ENCODE data around the gene IRF9. TPM values are rescaled to one million over a fixed set of nuclear protein-coding genes. Genes with fewer than 3 reads are reported as not detected.
A peak's percentile ranks its signal among the peaks of the same experiment; 100 is the strongest.

The IRF9 gene
- total RNA-seq, 1 donor from 2014 or later, result 50.6 TPM

GRCh38 chr14:24182110-24182882 lies 21.2 kb downstream of the IRF9 start:
- H3K36me3 ChIP-seq (ENCODE audit: control insufficient read depth in 3 of 3, insufficient read depth in 3 of 3, low read length in 3 of 3), result peaks cover 77 to 81% (median 78%) of the 10 kb centered on the region in 3 donors
- no peaks in the 10 kb centered on the region for H3K9me3 ChIP-seq (ENCODE audit: control insufficient read depth in 3 of 3, low read length in 3 of 3)
- peaks cover 17 to 26% (median 22%) of the 10 kb centered on the region in 3 donors for H3K4me1 ChIP-seq (ENCODE audit: control insufficient read depth in 3 of 3, insufficient read depth in 3 of 3, low read length in 3 of 3)
- no peaks in the 10 kb centered on the region for H3K27me3 ChIP-seq (ENCODE audit: control insufficient read depth in 3 of 3, insufficient read depth in 3 of 3, low read length in 3 of 3)
- H3K27ac ChIP-seq (ENCODE audit: low read depth, low read length), result no peak overlapping the region
- no peak overlapping the region for H3K9ac ChIP-seq (ENCODE audit: low read depth in 1 of 3, low read length in 3 of 3)
- H3K4me3 ChIP-seq (ENCODE audit: low read length in 3 of 3), result no peak overlapping the region

- H3K4me1 ChIP-seq (ENCODE audit: control insufficient read depth in 3 of 3, insufficient read depth in 3 of 3, low read length in 3 of 3), result peaks cover 24 to 34% (median 30%) of the 10 kb centered on the region in 3 donors
- H3K27me3 ChIP-seq (ENCODE audit: control insufficient read depth in 3 of 3, insufficient read depth in 3 of 3, low read length in 3 of 3), result no peaks in the 10 kb centered on the region
- peak overlapping the region in 1 of 3 donors; percentile 16 for H3K9ac ChIP-seq (ENCODE audit: low read depth in 1 of 3, low read length in 3 of 3)
- peaks cover 74 to 81% (median 78%) of the 10 kb centered on the region in 3 donors for H3K36me3 ChIP-seq (ENCODE audit: control insufficient read depth in 3 of 3, insufficient read depth in 3 of 3, low read length in 3 of 3)
- H3K9me3 ChIP-seq (ENCODE audit: control insufficient read depth in 3 of 3, low read length in 3 of 3), result no peaks in the 10 kb centered on the region
- H3K27ac ChIP-seq (ENCODE audit: low read depth, low read length), result no peak overlapping the region
- no peak overlapping the region for H3K4me3 ChIP-seq (ENCODE audit: low read length in 3 of 3)
These were observed 22.0 kb downstream of the IRF9 start for GRCh38 chr14:24183014-24183481.

GRCh38 chr14:24184104-24184970 lies 23.3 kb downstream of the IRF9 start:
- peaks cover 68 to 71% (median 69%) of the 10 kb centered on the region in 3 donors for H3K36me3 ChIP-seq (ENCODE audit: control insufficient read depth in 3 of 3, insufficient read depth in 3 of 3, low read length in 3 of 3)
- H3K27me3 ChIP-seq (ENCODE audit: control insufficient read depth in 3 of 3, insufficient read depth in 3 of 3, low read length in 3 of 3), result no peaks in the 10 kb centered on the region
- no peak overlapping the region for H3K4me3 ChIP-seq (ENCODE audit: low read length in 3 of 3)
- no peaks in the 10 kb centered on the region for H3K9me3 ChIP-seq (ENCODE audit: control insufficient read depth in 3 of 3, low read length in 3 of 3)
- H3K9ac ChIP-seq (ENCODE audit: low read depth in 1 of 3, low read length in 3 of 3), result no peak overlapping the region
- peaks cover 29 to 34% (median 32%) of the 10 kb centered on the region in 3 donors for H3K4me1 ChIP-seq (ENCODE audit: control insufficient read depth in 3 of 3, insufficient read depth in 3 of 3, low read length in 3 of 3)
- no peak overlapping the region for H3K27ac ChIP-seq (ENCODE audit: low read depth, low read length)

- H3K4me1 ChIP-seq (ENCODE audit: control insufficient read depth in 3 of 3, insufficient read depth in 3 of 3, low read length in 3 of 3), result peaks cover 23 to 27% (median 26%) of the 10 kb centered on the region in 3 donors
- no peaks in the 10 kb centered on the region for H3K27me3 ChIP-seq (ENCODE audit: control insufficient read depth in 3 of 3, insufficient read depth in 3 of 3, low read length in 3 of 3)
- H3K4me3 ChIP-seq (ENCODE audit: low read length in 3 of 3), result no peak overlapping the region
- no peak overlapping the region for H3K9ac ChIP-seq (ENCODE audit: low read depth in 1 of 3, low read length in 3 of 3)
- no peak overlapping the region for H3K27ac ChIP-seq (ENCODE audit: low read depth, low read length)
- no peaks in the 10 kb centered on the region for H3K9me3 ChIP-seq (ENCODE audit: control insufficient read depth in 3 of 3, low read length in 3 of 3)
- H3K36me3 ChIP-seq (ENCODE audit: control insufficient read depth in 3 of 3, insufficient read depth in 3 of 3, low read length in 3 of 3), result peaks cover 66 to 69% (median 67%) of the 10 kb centered on the region in 3 donors
These were observed 24.0 kb downstream of the IRF9 start for GRCh38 chr14:24185026-24185425.

- Histone ChIP-seq H3K36me3 (ENCODE audit: control insufficient read depth in 3 of 3, insufficient read depth in 3 of 3, low read length in 3 of 3) (peaks cover 61 to 69% (median 64%) of the 10 kb centered on the region in 3 donors), H3K9me3 (ENCODE audit: control insufficient read depth in 3 of 3, low read length in 3 of 3) (no peaks in the 10 kb centered on the region), H3K9ac (ENCODE audit: low read depth in 1 of 3, low read length in 3 of 3) (no peak overlapping the region), H3K4me1 (ENCODE audit: control insufficient read depth in 3 of 3, insufficient read depth in 3 of 3, low read length in 3 of 3) (peaks cover 16 to 21% (median 19%) of the 10 kb centered on the region in 3 donors), H3K4me3 (ENCODE audit: low read length in 3 of 3) (no peak overlapping the region), H3K27ac (ENCODE audit: low read depth, low read length) (no peak overlapping the region), H3K27me3 (ENCODE audit: control insufficient read depth in 3 of 3, insufficient read depth in 3 of 3, low read length in 3 of 3) (no peaks in the 10 kb centered on the region)
These were observed 24.7 kb downstream of the IRF9 start for GRCh38 chr14:24185741-24186140.

- peaks cover 16 to 21% (median 19%) of the 10 kb centered on the region in 3 donors for H3K4me1 ChIP-seq (ENCODE audit: control insufficient read depth in 3 of 3, insufficient read depth in 3 of 3, low read length in 3 of 3)
- peaks cover 56 to 65% (median 60%) of the 10 kb centered on the region in 3 donors for H3K36me3 ChIP-seq (ENCODE audit: control insufficient read depth in 3 of 3, insufficient read depth in 3 of 3, low read length in 3 of 3)
- peak overlapping the region in 1 of 3 donors; percentile 84 for H3K4me3 ChIP-seq (ENCODE audit: low read length in 3 of 3)
- no peaks in the 10 kb centered on the region for H3K27me3 ChIP-seq (ENCODE audit: control insufficient read depth in 3 of 3, insufficient read depth in 3 of 3, low read length in 3 of 3)
- no peak overlapping the region for H3K27ac ChIP-seq (ENCODE audit: low read depth, low read length)
- H3K9ac ChIP-seq (ENCODE audit: low read depth in 1 of 3, low read length in 3 of 3), result peak overlapping the region in 2 of 3 donors; percentile 79 to 86
- H3K9me3 ChIP-seq (ENCODE audit: control insufficient read depth in 3 of 3, low read length in 3 of 3), result no peaks in the 10 kb centered on the region
These were observed 25.9 kb downstream of the IRF9 start for GRCh38 chr14:24186831-24187538.

- Histone ChIP-seq H3K36me3 (ENCODE audit: control insufficient read depth in 3 of 3, insufficient read depth in 3 of 3, low read length in 3 of 3) (peaks cover 56 to 65% (median 61%) of the 10 kb centered on the region in 3 donors), H3K9ac (ENCODE audit: low read depth in 1 of 3, low read length in 3 of 3) (peak overlapping the region; percentile 79 to 87 (median 86)), H3K9me3 (ENCODE audit: control insufficient read depth in 3 of 3, low read length in 3 of 3) (no peaks in the 10 kb centered on the region), H3K4me1 (ENCODE audit: control insufficient read depth in 3 of 3, insufficient read depth in 3 of 3, low read length in 3 of 3) (peaks cover 16 to 21% (median 20%) of the 10 kb centered on the region in 3 donors), H3K27me3 (ENCODE audit: control insufficient read depth in 3 of 3, insufficient read depth in 3 of 3, low read length in 3 of 3) (no peaks in the 10 kb centered on the region), H3K4me3 (ENCODE audit: low read length in 3 of 3) (peak overlapping the region; percentile 75 to 84 (median 83)), H3K27ac (ENCODE audit: low read depth, low read length) (peak overlapping the region; percentile 83)
These were observed 26.5 kb downstream of the IRF9 start for GRCh38 chr14:24187539-24187915.

- H3K27ac ChIP-seq (ENCODE audit: low read depth, low read length), result peak within 1 kb of the TSS; percentile 83
- peaks cover 16 to 22% (median 21%) of the 10 kb centered on the region in 3 donors for H3K4me1 ChIP-seq (ENCODE audit: control insufficient read depth in 3 of 3, insufficient read depth in 3 of 3, low read length in 3 of 3)
- peaks cover 53 to 64% (median 62%) of the 10 kb centered on the region in 3 donors for H3K36me3 ChIP-seq (ENCODE audit: control insufficient read depth in 3 of 3, insufficient read depth in 3 of 3, low read length in 3 of 3)
- peak within 1 kb of the TSS; percentile 75 to 84 (median 83) for H3K4me3 ChIP-seq (ENCODE audit: low read length in 3 of 3)
- peak within 1 kb of the TSS; percentile 79 to 87 (median 86) for H3K9ac ChIP-seq (ENCODE audit: low read depth in 1 of 3, low read length in 3 of 3)
- no peaks in the 10 kb centered on the region for H3K27me3 ChIP-seq (ENCODE audit: control insufficient read depth in 3 of 3, insufficient read depth in 3 of 3, low read length in 3 of 3)
- no peaks in the 10 kb centered on the region for H3K9me3 ChIP-seq (ENCODE audit: control insufficient read depth in 3 of 3, low read length in 3 of 3)
These were observed 27.4 kb downstream of the IRF9 start, which contains the start of gene IPO4 for GRCh38 chr14:24188251-24189058. TSS of gene IPO4 (minus strand) at chr14:24188816. CDS start at chr14:24188787, 29 bp downstream.

GRCh38 chr14:24189059-24189375 lies 28.0 kb downstream of the IRF9 start:
- H3K4me3 ChIP-seq (ENCODE audit: low read length in 3 of 3), result peak overlapping the region; percentile 75 to 84 (median 83)
- peaks cover 47 to 60% (median 58%) of the 10 kb centered on the region in 3 donors for H3K36me3 ChIP-seq (ENCODE audit: control insufficient read depth in 3 of 3, insufficient read depth in 3 of 3, low read length in 3 of 3)
- no peaks in the 10 kb centered on the region for H3K27me3 ChIP-seq (ENCODE audit: control insufficient read depth in 3 of 3, insufficient read depth in 3 of 3, low read length in 3 of 3)
- H3K27ac ChIP-seq (ENCODE audit: low read depth, low read length), result peak overlapping the region; percentile 83
- peaks cover 16 to 23% (median 23%) of the 10 kb centered on the region in 3 donors for H3K4me1 ChIP-seq (ENCODE audit: control insufficient read depth in 3 of 3, insufficient read depth in 3 of 3, low read length in 3 of 3)
- H3K9ac ChIP-seq (ENCODE audit: low read depth in 1 of 3, low read length in 3 of 3), result peak overlapping the region; percentile 79 to 87 (median 86)
- no peaks in the 10 kb centered on the region for H3K9me3 ChIP-seq (ENCODE audit: control insufficient read depth in 3 of 3, low read length in 3 of 3)

All from skeletal muscle tissue (tissue), 4 donors.